Endothelial cell of umbilical vein (primary cell): ENCODE results near the gene PLXNC1. TPM values are rescaled to one million over a fixed set of nuclear protein-coding genes. Genes with fewer than 3 reads are reported as not detected.

Source experiments
- BruUV-seq: library from RNA; stranded (reverse); fragments of 400-500 nt; replicated peaks from 2 replicates; lab custom pipeline; 2021; lab: Mats Ljungman, UMichigan
- CTCF ChIA-PET: fragments of 300-600, 350-600 bp; sonication (Branson Sonifier 250); formaldehyde crosslinking; loops from one replicate; lab custom pipeline; 2021; ENCODE audit warnings: antibody characterized with exemption, inconsistent platforms; lab: Charles Lee
- POLR2A ChIA-PET: fragments of 300-600, 350-600 bp; sonication (Branson Sonifier 250); formaldehyde crosslinking; loops from one replicate; lab custom pipeline; 2021; ENCODE audit warnings: antibody characterized with exemption, inconsistent platforms; lab: Charles Lee
- DNase-seq: peaks from one replicate; pipeline ENCODE4 v3.0.0-alpha.2; 2011; ENCODE audit warnings: low read depth, low spot score
- FAIRE-seq: peaks from 2 replicates; lab custom pipeline; 2011; peaks lifted over from hg19 to GRCh38; lab: Jason Lieb, UNC
- H2AFZ ChIP-seq: 2 replicates; pipeline ENCODE4 v1.6.0; 2012; ENCODE audit warnings: low read depth, low read length, control low read depth, inconsistent platforms
- H3K27ac ChIP-seq: 2 replicates; pipeline ENCODE4 v1.5.1; 2011; ENCODE audit warnings: low read depth, mild to moderate bottlenecking, control low read depth, low read length, moderate library complexity; ENCODE audit not compliant: insufficient read depth
- H3K27me3 ChIP-seq, 2 experiments: 2 replicates each; pipeline versions ENCODE4 v1.6.0 to v1.6.1; 2011; ENCODE audit warnings: low read length in 2 of 2, mixed read lengths in 1 of 2; ENCODE audit not compliant: control insufficient read depth in 2 of 2, insufficient read depth in 2 of 2
- H3K36me3 ChIP-seq, 2 experiments: 2 replicates in 1 of 2; 3 replicates in 1 of 2; pipeline ENCODE4 v1.5.1; 2011; ENCODE audit warnings: low read length in 2 of 2, mild to moderate bottlenecking in 1 of 2, moderate library complexity in 1 of 2; ENCODE audit not compliant: control insufficient read depth in 2 of 2, insufficient read depth in 2 of 2; ENCODE audit errors: extremely low read depth in 1 of 2
- H3K4me1 ChIP-seq: 3 replicates; pipeline ENCODE4 v1.5.1; 2011; ENCODE audit warnings: mild to moderate bottlenecking, low read length; ENCODE audit not compliant: control insufficient read depth, insufficient read depth; ENCODE audit errors: extremely low read depth
- H3K4me2 ChIP-seq: 2 replicates; pipeline ENCODE4 v1.6.1; 2011; ENCODE audit warnings: low read length, control low read depth, mixed read lengths; ENCODE audit not compliant: insufficient read depth
- H3K4me3 ChIP-seq, 3 experiments: fragments of 200-600 bp in 1 of 3; sonication (generic), shearing (Covaris generic) in 1 of 3; replicated peaks in 1 of 3; 2 replicates each; pipeline ENCODE4 v1.5.1; 2011 to 2016; ENCODE audit warnings: control low read depth in 3 of 3, low read length in 3 of 3, mild to moderate bottlenecking in 2 of 3, inconsistent platforms in 1 of 3, low read depth in 1 of 3, moderate library complexity in 1 of 3; ENCODE audit not compliant: insufficient read depth in 1 of 3
- H3K79me2 ChIP-seq: 2 replicates; pipeline ENCODE4 v1.6.0; 2012; ENCODE audit warnings: low read length, inconsistent platforms; ENCODE audit not compliant: control insufficient read depth, insufficient read depth
- H3K9ac ChIP-seq: replicated peaks from 2 replicates; pipeline ENCODE3; 2011; ENCODE audit warnings: low read length, control low read depth; ENCODE audit not compliant: insufficient read depth; ENCODE audit errors: extremely low read depth
- H3K9me1 ChIP-seq: replicated peaks from 3 replicates; pipeline ENCODE4 v1.6.0; 2011; ENCODE audit warnings: mild to moderate bottlenecking, low read length; ENCODE audit not compliant: control insufficient read depth, insufficient read depth; ENCODE audit errors: extremely low read depth
- H3K9me3 ChIP-seq: replicated peaks from 2 replicates; pipeline ENCODE4 v1.5.1; 2012; ENCODE audit warnings: low read length, inconsistent platforms; ENCODE audit not compliant: control insufficient read depth, insufficient read depth
- H4K20me1 ChIP-seq: replicated peaks from 2 replicates; pipeline ENCODE3; 2011; ENCODE audit warnings: mild to moderate bottlenecking, low read length; ENCODE audit not compliant: control insufficient read depth, insufficient read depth; ENCODE audit errors: extremely low read depth
- CTCF ChIP-seq, 2 donors: IDR thresholded peaks; 1 replicate in 1 of 2; 2 replicates in 1 of 2; pipeline ENCODE4 v1.5.1; 2011; ENCODE audit warnings: low read length in 2 of 2, mild to moderate bottlenecking in 2 of 2, moderate library complexity in 2 of 2, control low read depth in 1 of 2, inconsistent platforms in 1 of 2, low read depth in 1 of 2; ENCODE audit not compliant: insufficient read depth in 1 of 2; ENCODE audit errors: extremely low read depth in 1 of 2
- EZH2 ChIP-seq: IDR thresholded peaks from 2 replicates; pipeline ENCODE4 v1.6.1; 2012; ENCODE audit warnings: borderline replicate concordance, low read depth, mild to moderate bottlenecking, moderate library complexity, low read length, inconsistent platforms; ENCODE audit not compliant: severe bottlenecking
- FOS ChIP-seq: IDR thresholded peaks from 2 replicates; pipeline ENCODE4 v1.6.1; 2011; ENCODE audit warnings: mild to moderate bottlenecking, low read length, moderate library complexity, borderline replicate concordance; ENCODE audit not compliant: insufficient read depth
- GATA2 ChIP-seq: IDR thresholded peaks from 2 replicates; pipeline ENCODE4 v1.7.0; 2011; ENCODE audit warnings: low read depth, mild to moderate bottlenecking, moderate library complexity, mixed read lengths, low read length; ENCODE audit not compliant: insufficient read length, insufficient read depth
- JUN ChIP-seq: IDR thresholded peaks from 2 replicates; pipeline ENCODE4 v1.6.1; 2011; ENCODE audit warnings: borderline replicate concordance, low read depth; ENCODE audit not compliant: insufficient read length, insufficient read depth
- MAX ChIP-seq: IDR thresholded peaks from 2 replicates; pipeline ENCODE4 v1.6.1; 2011; ENCODE audit not compliant: insufficient read depth, insufficient read length
- MYC ChIP-seq: IDR thresholded peaks from one replicate; pipeline ENCODE4 v1.6.1; 2011; ENCODE audit warnings: mild to moderate bottlenecking, low read depth, low read length
- POLR2A ChIP-seq: IDR thresholded peaks from 2 replicates; pipeline ENCODE4 v1.6.1; 2012; ENCODE audit warnings: low read depth, mild to moderate bottlenecking, control low read depth, low read length
- POLR2AphosphoS5 ChIP-seq: IDR thresholded peaks from 2 replicates; pipeline ENCODE4 v1.6.1; 2012; ENCODE audit warnings: low read depth, mild to moderate bottlenecking, control low read depth, low read length, moderate library complexity; ENCODE audit not compliant: insufficient read depth
- dilution Hi-C: fragments of 300-500 bp; cut with MboI; formaldehyde crosslinking; loops from one replicate; pipeline ENCODE4 v1.15.0; 2019; ENCODE audit warnings: low sequenced_read_pairs; ENCODE audit not compliant: extremely low pct_ligation_motif_present
- intact Hi-C: fragments of 100-400 bp; cut with micrococcal nuclease; formaldehyde crosslinking; loops from one replicate; pipeline ENCODE4 v1.10.0; 2022
- polyA plus RNA-seq, 4 experiments: library from polyadenylated mRNA; depleted of rRNA in 3 of 4; stranded (reverse) in 3 of 4; unstranded in 1 of 4; fragments of >200 nt; gene quantifications; 2 replicates each; pipeline versions ENCODE4 v1.2.1 to v1.2.3, GENCODE V29; 2011 to 2012; ENCODE audit warnings: missing spikeins in 1 of 4
- total RNA-seq: library from RNA; stranded (reverse); gene quantifications from 2 replicates; pipeline ENCODE4 v1.2.3, GENCODE V29; 2021

The PLXNC1 gene
- total and polyA plus RNA-seq, 2 donors (not counting 3 experiments of a cell fraction or from before 2014, with no cell fraction given) = 0.04 TPM; not detected in 1

GRCh38 chr12:94277426-94278000, 129.1 kb downstream of the PLXNC1 start:
- no peak for TF ChIP-seq EZH2
- no peak for TF ChIP-seq GATA2
- TF ChIP-seq CTCF (IDR thresholded peaks at IDR 0.05; ENCODE audit: extremely low read depth in 1 of 2, insufficient read depth in 1 of 2, low read depth in 1 of 2, low read length in 2 of 2) = no peak
- TF ChIP-seq JUN = no peak
- TF ChIP-seq POLR2A = no peak
- no peak for TF ChIP-seq MYC

GRCh38 chr12:94280063-94280462, 131.7 kb downstream of the PLXNC1 start:
- Histone ChIP-seq H3K4me3 (no peak overlapping the region), H3K9ac (no peak overlapping the region), H3K27me3 (peaks cover 2 to 4% of the 10 kb centered on the region in 2 experiments), H3K4me1 (peaks cover 11% of the 10 kb centered on the region), H3K79me2 (no peaks in the 10 kb centered on the region), H2AFZ (no peak overlapping the region), H3K9me1 (no peaks in the 10 kb centered on the region), H3K27ac (no peak overlapping the region), H3K4me2 (no peak overlapping the region), H3K36me3 (no peaks in the 10 kb centered on the region), H3K9me3 (no peaks in the 10 kb centered on the region), H4K20me1 (no peaks in the 10 kb centered on the region)
- BruUV-seq = no TSS peak
- no peak for TF ChIP-seq GATA2
- TF ChIP-seq POLR2A = no peak
- no peak for TF ChIP-seq CTCF (IDR thresholded peaks at IDR 0.05; ENCODE audit: extremely low read depth in 1 of 2, insufficient read depth in 1 of 2, low read depth in 1 of 2, low read length in 2 of 2)
- TF ChIP-seq FOS = no peak
- TF ChIP-seq EZH2 = no peak
- no peak for TF ChIP-seq MAX
- no peak for TF ChIP-seq MYC
- TF ChIP-seq POLR2AphosphoS5 = no peak
- no peak for TF ChIP-seq JUN
- intact Hi-C loops (no loop called here), dilution Hi-C loops (no loop called here)
- FAIRE-seq = no peak
- no peak for DNase-seq
- ChIA-PET CTCF (interaction anchor here (1.3 kb wide), 1 partner anchor 10 kb away, joined by 6 read pairs; no protein-coding TSS in a partner anchor), POLR2A (no interaction called here)

More at GRCh38 chr12:94277426-94278000, 129.1 kb downstream of the PLXNC1 start:
- no peak for DNase-seq
- no peak overlapping the region for H2AFZ ChIP-seq
- H3K9me3 ChIP-seq = no peaks in the 10 kb centered on the region
- H3K4me1 ChIP-seq = peaks cover 4% of the 10 kb centered on the region
- dilution Hi-C loops (no loop called here), intact Hi-C loops (no loop called here)
- no peak overlapping the region for H3K27ac ChIP-seq
- BruUV-seq = no TSS peak
- ChIA-PET CTCF (no interaction called here), POLR2A (no interaction called here)
- no peak overlapping the region for H3K4me2 ChIP-seq
- no peak for FAIRE-seq
- H3K9ac ChIP-seq = no peak overlapping the region
- no peaks in the 10 kb centered on the region for H4K20me1 ChIP-seq
- no peaks in the 10 kb centered on the region for H3K36me3 ChIP-seq
- no peak overlapping the region for H3K4me3 ChIP-seq
- H3K9me1 ChIP-seq = no peaks in the 10 kb centered on the region
- peaks cover 0 to 2% of the 10 kb centered on the region in 2 experiments for H3K27me3 ChIP-seq
- H3K79me2 ChIP-seq = no peaks in the 10 kb centered on the region
